Stimulated activated naive CD8-positive, alpha-beta T cell treated with anti-CD3 and anti-CD28 coated beads, Interleukin-15, Interleukin-2, amounts not matched to agents 100 U/mL and 50 U/mL, for 24 hours (primary cell): Measurements from ENCODE around the gene C10orf71.

Source experiments
- ATAC-seq: fragments of 150-1000 bp; cut with Tn5 transposase; one replicate; pipeline ENCODE4 v1.10.0; 2021
- DNase-seq: peaks from one replicate; pipeline ENCODE4 v3.0.0; 2021

Gene C10orf71

GRCh38 chr10:49274886-49275285 is 24.1 kb upstream of the C10orf71 start:
- DNase-seq (no peak), ATAC-seq (no peak)

- DNase-seq: no peak
- ATAC-seq: no peak
These were observed 23.1 kb upstream of the C10orf71 start for GRCh38 chr10:49275896-49276295.

- DNase-seq (no peak), ATAC-seq (no peak)
These were observed 22.4 kb upstream of the C10orf71 start for GRCh38 chr10:49276596-49276995.

GRCh38 chr10:49277973-49278372 is 21.0 kb upstream of the C10orf71 start:
- ATAC-seq (no peak), DNase-seq (no peak)

GRCh38 chr10:49278497-49278981 is 20.4 kb upstream of the C10orf71 start:
- no peak for ATAC-seq
- DNase-seq: no peak

GRCh38 chr10:49279015-49279880 is 19.7 kb upstream of the C10orf71 start:
- DNase-seq: no peak
- ATAC-seq: no peak

GRCh38 chr10:49280001-49280408 is 19.0 kb upstream of the C10orf71 start:
- ATAC-seq: peak; percentile 52
- no peak for DNase-seq

- DNase-seq: peak; percentile 14
These were observed 17.5 kb upstream of the C10orf71 start for GRCh38 chr10:49281461-49281860.

GRCh38 chr10:49282306-49282705 is 16.7 kb upstream of the C10orf71 start:
- no peak for ATAC-seq

More at GRCh38 chr10:49281461-49281860, 17.5 kb upstream of the C10orf71 start:
- ATAC-seq: no peak

GRCh38 chr10:49282879-49283341 is 16.1 kb upstream of the C10orf71 start:
- no peak for DNase-seq
- ATAC-seq: no peak

More at GRCh38 chr10:49282306-49282705, 16.7 kb upstream of the C10orf71 start:
- DNase-seq: no peak

- no peak for DNase-seq
- ATAC-seq: no peak
These were observed 15.5 kb upstream of the C10orf71 start for GRCh38 chr10:49283491-49283890.

- ATAC-seq (no peak), DNase-seq (no peak)
These were observed 14.6 kb upstream of the C10orf71 start for GRCh38 chr10:49284356-49284755.

GRCh38 chr10:49285232-49285631 is 13.7 kb upstream of the C10orf71 start:
- peak; percentile 38 for ATAC-seq

GRCh38 chr10:49286686-49287085 is 12.3 kb upstream of the C10orf71 start:
- ATAC-seq (no peak), DNase-seq (no peak)

More at GRCh38 chr10:49285232-49285631, 13.7 kb upstream of the C10orf71 start:
- DNase-seq: no peak

GRCh38 chr10:49287689-49288340 is 11.2 kb upstream of the C10orf71 start:
- ATAC-seq (no peak), DNase-seq (no peak)

GRCh38 chr10:49288341-49289065 is 10.5 kb upstream of the C10orf71 start:
- no peak for DNase-seq
- ATAC-seq: peak; percentile 17

- DNase-seq (no peak), ATAC-seq (no peak)
These were observed 9.5 kb upstream of the C10orf71 start for GRCh38 chr10:49289480-49289879.

- DNase-seq (no peak), ATAC-seq (no peak)
These were observed 8.8 kb upstream of the C10orf71 start for GRCh38 chr10:49290131-49290530.

- DNase-seq (no peak), ATAC-seq (no peak)
These were observed 8.4 kb upstream of the C10orf71 start for GRCh38 chr10:49290607-49291006.

GRCh38 chr10:49292565-49293207 is 6.3 kb upstream of the C10orf71 start:
- no peak for DNase-seq
- no peak for ATAC-seq

- ATAC-seq (no peak), DNase-seq (no peak)
These were observed 5.8 kb upstream of the C10orf71 start for GRCh38 chr10:49293208-49293603.

- DNase-seq (no peak), ATAC-seq (no peak)
These were observed 4.2 kb upstream of the C10orf71 start for GRCh38 chr10:49294731-49295130.
